Posterior cingulate gyrus (tissue), 11 donors: ENCODE results near the gene VSTM4.

Source experiments
- DNase-seq, 10 donors: peaks; one replicate each; pipeline versions ENCODE4 v3.0.0 to v3.0.0-alpha.2; 2020 to 2021; ENCODE audit warnings: mixed read lengths in 3 of 10
- intact Hi-C: fragments of 100-400 bp; cut with DNase I; formaldehyde crosslinking; loops from one replicate; pipeline ENCODE4 v1.15.1; 2023

VSTM4 gene

DNA sequence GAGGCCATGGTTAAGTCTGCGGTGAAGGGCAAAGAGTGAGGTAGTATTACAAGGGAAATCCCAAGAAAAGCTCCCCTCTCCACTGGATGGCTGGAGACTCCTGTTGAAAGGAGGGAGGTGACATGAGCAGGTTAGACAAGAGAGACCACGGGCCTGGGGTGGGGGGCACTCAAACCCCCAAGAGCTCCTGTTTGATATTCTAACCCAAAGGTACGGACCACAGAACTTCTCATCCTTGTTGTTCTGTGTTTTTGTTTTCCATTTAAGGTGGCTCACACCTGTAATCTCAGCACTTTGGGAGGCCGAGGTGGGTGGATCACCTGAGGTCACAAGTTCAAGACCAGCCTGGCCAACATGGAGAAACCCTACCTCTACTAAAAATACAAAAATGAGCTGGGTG lies 11.6 kb downstream of the VSTM4 start:
- intact Hi-C loops: no loop called here
- DNase-seq: no peak

DNA sequence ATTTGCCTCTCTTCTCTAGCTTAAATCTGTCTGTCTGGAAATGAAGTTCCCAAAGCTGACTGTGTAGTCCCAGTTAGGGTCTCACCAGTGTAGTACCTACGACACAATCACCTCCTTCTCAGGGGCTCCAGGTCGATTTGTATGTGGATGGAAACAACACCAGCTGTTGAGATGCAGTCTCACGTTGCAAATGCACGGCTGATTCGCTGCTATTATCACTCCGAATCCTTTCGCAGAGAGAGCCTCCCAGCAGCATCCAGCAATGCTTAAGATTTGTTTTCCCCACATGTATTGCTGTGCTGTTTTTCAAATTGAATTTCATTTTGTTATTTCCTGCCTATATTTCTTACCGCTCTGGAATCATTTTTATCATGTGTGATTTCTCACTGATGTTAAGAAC lies 16.3 kb downstream of the VSTM4 start:
- intact Hi-C loops: no loop called here
- peak in 1 of 10 donors; percentile 38 for DNase-seq

DNA sequence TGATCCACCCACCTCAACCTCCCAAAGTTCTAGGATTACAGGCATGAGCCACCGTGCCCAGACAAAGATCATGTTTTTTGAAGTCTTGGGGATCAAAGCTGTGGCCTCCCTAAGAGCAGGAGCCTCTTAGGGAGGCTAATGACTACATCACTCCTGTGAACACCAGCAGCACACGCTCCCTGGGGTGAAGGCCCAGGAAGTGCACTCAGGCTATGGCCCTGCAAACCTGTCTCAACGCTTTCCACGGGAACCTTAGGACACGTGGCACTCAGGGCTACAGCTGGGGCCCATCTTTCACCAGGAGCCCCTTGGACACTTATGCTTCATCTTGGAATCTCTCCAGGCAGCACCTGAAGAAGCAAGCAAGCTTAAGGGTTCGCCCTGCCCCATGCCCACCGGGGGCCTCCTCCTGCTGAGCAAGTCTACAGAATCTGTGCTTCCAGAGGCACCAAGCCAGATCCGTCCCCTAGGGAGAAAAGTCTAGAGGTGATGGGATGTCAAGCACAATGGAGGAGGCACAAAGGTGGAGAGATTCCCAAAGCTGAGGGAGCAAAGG lies 18.4 kb downstream of the VSTM4 start:
- DNase-seq: peak in 1 of 10 donors; percentile 33
- intact Hi-C loops: no loop called here

DNA sequence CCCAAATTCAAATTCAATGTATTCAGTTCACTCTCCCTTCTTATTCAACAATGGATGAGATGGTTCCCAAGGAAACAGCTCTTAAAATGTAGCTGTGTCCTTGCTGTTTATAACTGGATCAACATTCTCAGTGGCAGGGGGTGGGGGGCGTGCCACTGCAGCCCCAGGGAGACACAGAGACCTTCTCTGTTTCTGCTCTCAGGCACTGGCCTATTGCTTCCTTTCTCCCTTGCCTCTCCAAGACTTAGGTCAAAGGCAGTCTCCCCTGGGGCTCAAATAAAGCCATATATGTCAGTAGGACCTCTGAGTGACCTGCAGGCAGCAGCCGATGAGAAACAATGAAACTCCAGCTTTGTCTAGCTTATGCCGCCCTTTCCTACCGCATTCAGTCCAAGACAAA lies 20.7 kb downstream of the VSTM4 start:
- intact Hi-C loops: no loop called here
- no peak for DNase-seq

DNA sequence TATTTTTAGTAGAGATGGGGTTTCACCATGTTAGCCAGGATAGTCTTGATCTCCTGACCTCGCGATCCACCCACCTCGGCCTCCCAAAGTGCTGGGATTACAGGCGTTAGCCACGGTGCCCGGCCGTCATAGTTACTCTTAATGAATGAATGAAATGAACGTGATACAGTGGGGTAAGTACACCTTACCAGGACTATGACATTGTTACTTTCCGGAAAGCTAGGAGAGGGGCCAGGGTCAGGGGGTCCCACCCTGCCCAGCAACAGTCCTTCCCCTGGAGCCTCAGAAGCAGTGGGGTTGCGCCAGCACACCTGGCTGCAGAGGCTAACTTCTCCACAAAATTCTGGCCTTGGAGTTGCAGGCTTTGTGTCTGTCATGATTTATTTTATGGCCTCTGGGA lies 21.4 kb downstream of the VSTM4 start:
- peak in 1 of 10 donors; percentile 48 for DNase-seq
- intact Hi-C loops: no loop called here

DNA sequence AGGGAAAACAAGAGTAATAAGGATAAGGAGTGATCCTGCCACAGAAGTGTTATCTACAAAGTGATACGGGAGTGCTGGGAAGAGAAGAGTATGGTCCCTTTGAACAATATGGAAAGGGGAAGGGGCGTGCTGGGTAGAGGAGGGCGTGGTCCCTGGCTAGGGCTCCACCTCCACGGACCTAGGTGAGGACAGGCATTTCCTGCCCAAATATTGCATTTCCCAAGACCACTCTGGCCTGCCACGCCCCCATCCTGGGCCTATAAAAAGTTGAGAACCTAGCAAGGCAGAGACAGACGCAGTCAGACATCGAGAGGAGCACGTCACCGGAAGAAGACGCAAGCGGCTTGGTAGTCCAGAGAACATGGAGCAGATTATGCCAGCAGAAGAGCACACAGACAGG lies 22.8 kb downstream of the VSTM4 start:
- peak in 1 of 10 donors; percentile 39 for DNase-seq
- intact Hi-C loops: no loop called here

DNA sequence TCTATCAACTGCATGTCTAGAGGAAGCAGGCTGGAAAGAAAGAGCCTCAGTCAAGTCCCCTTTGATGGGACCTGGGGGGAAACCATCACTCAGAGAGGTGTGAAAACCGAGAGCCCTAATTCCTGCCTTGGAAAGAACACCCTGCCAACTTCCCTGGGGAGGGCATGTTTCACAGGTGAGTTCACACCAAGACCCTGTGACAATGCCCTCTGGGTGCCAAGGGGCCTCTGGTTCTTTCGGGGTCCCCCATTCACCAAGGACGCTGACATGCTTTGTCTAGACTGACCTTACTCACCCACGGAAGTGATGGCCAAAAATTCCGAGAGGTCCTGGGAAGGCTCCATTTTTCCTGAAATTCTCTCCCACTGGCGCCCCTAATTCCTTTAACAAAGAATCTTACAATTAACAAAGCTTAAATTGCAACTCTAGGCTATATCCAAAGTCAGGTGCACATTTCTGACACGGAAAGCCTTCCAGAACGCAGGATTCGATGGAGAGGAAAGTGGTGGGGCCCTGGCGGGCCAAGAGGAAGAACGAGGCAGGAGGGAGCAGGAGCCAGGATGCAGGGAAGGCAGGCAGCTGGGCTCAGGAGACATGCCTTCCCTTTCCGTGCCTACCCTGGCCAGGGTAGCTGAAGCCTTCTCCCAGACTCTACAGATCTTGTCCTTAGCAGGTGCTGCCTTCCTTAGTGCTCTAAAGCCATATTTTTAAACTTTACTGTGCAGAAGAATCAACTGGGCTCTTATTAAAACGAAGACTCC lies 23.7 kb downstream of the VSTM4 start:
- DNase-seq: peak in 1 of 10 donors; percentile 57
- intact Hi-C loops: no loop called here

DNA sequence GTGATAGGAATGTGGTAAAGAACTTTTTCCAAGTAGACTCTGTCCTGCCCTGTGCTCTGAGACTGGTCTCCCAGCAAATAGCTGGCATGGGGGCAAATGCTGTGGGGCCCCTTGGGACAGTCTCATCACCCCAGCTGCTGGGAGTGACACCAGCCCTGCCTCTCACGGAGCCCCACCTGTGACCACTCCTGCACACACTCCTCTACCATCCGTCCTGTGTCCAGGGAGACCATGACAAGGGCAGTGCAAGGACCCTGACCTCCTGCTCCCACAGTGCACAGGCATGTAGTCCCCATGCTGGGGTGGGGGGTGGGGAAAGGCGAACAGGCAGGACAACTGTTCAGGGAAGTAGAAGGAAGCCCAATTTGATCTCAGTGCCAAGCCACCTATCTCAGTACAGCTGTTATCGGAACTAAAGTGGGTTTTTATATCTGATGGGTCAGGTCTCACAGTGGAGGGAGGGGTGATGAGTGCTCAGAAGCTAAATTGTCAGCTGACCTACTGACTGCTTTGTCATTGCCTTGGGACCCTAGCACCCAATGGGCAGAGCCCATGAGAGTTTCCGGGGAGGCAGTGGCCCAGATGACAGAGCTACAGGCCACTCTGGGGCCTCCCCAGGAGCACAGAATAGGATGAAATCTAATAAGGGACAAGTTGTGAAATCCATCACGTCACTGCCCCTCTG lies 24.5 kb downstream of the VSTM4 start:
- DNase-seq: peak in 1 of 10 donors; percentile 52
- intact Hi-C loops: no loop called here

DNA sequence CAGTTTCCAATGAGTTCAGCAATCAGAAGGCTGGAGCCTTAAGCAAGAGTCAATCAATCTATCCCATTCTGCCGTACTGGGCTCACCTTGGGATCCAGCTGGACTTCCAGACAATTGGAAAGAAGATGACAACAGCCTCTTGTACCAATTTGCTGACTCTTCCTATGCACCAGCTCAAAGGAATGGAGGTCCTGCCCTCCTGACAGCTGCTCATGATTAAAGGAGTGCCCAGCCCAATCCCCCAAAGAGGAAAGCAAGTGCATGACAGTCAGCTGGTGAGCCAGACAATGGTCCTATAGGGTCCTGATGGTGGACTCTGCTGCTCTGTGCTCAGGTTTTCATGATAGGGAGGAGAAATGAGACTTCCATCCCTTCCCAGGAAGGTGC lies 25.1 kb downstream of the VSTM4 start:
- intact Hi-C loops: no loop called here

DNA sequence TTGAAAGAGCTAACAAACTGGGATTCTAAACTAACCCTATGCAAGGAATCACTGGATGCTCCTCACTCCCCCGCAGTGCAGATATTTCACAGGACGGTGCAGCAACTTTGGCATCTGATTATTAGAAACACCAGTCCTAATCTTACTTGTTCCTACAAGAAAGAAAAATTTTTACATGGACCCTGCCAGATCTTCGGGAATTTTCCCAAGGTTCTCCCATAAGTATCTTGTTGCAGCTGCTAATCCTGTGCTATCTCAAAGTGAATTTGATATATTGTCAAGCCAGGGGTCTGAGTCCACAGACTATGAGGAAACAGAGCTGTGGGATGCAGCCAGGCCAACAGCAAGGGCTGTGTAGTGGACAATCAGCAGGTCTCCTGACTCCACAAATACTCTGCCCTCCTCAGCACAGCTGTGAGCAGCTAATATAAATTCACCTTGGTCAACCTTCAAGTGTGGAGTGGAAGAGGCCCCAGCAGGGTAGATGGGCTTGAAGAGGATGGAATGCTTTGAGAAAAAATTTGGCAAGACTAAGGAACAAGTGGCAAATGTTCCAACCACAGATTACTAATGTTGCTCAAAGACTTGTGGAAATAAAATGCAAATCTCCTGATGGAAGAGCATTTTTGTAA lies 25.6 kb downstream of the VSTM4 start:
- intact Hi-C loops: no loop called here
- peak in 1 of 10 donors; percentile 74 for DNase-seq

More for the DNA sequence above, 25.1 kb downstream of the VSTM4 start:
- DNase-seq: no peak

DNA sequence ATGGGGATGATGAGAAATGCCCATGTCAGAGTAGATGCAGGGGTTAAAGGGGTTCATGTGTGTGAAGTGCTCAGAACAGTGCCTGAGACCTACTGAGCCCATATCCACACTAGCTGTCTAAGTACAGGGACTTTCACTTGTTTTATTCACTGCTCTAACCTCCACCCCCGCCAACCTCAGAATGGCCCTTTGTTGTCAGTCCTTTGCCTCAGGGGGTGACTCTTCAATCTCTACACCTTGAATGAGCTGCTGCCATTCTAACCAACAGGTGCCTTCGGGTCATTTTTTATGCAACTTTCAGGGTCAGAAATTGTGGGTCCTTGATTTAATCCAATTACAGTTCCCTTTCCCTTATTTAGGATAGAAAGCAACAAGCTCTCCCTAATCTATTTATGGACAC lies 26.2 kb downstream of the VSTM4 start:
- DNase-seq: no peak
- intact Hi-C loops: no loop called here

DNA sequence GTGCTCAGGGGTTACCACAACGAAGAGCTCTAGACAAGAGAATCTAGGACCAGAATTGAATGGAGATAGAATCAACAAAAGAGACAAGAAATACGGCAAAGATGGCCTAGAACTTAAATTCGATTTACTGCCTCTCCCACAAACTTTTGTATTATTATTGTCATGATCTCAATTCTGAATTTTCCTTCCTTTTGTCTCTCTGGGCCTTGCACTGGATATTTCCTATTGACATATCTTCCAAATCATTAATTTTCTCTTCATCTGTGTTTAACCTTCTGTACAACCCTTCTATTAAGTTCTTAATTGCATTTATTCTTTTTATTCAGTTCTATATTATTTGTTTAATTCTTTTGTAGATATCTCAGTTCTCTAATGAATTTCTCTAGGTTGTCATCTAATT lies 28.4 kb downstream of the VSTM4 start:
- DNase-seq: no peak
- intact Hi-C loops: no loop called here

DNA sequence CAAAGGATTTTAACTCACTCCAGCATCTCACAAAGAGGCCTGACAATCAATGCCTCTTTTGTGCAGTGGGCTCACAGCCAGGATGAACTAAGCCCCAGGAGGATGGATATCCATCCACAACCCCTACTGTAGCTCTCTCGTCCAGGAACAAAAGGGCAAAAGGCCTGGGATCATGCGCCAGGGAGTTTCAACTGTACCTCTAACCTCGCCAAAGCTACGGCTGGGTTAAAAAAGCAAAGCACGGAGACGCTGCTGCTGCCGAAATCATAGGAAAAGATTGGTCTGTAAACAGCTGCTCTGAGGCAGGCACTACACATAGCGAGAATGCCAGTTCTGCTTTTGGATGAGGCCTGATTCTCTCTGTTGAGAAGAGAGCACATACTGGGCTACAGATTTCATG lies 32.1 kb downstream of the VSTM4 start:
- peak in 4 of 10 donors; percentile 22 to 84 (median 57) for DNase-seq
- intact Hi-C loops: loop anchor here (5.0 kb wide), 1 partner anchor 34 kb away; the partner anchor contains the start of gene VSTM4

DNA sequence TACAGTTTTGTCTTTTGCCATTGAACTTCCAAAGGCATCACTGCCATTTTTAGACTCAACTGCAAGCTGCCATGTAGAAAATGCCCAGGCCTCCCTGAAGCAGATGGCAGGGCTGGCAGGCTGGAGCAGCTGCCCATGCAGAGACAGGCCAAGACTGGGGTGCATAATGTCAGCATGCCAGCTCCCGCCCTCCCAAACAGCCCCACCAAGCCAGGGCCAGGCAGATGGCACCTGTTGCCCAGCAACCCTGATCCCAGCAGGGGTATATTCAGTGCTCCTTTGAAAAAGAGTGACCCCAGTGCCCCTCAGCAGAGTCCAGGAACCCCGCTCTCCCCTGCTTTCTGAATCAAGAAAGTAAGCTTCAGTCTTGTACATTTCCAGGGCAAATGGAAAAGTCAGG lies 32.6 kb downstream of the VSTM4 start:
- DNase-seq: peak; percentile 32 to 93 (median 50)
- intact Hi-C loops: loop anchor here (5.0 kb wide), 1 partner anchor 35 kb away; the partner anchor contains the start of gene VSTM4

DNA sequence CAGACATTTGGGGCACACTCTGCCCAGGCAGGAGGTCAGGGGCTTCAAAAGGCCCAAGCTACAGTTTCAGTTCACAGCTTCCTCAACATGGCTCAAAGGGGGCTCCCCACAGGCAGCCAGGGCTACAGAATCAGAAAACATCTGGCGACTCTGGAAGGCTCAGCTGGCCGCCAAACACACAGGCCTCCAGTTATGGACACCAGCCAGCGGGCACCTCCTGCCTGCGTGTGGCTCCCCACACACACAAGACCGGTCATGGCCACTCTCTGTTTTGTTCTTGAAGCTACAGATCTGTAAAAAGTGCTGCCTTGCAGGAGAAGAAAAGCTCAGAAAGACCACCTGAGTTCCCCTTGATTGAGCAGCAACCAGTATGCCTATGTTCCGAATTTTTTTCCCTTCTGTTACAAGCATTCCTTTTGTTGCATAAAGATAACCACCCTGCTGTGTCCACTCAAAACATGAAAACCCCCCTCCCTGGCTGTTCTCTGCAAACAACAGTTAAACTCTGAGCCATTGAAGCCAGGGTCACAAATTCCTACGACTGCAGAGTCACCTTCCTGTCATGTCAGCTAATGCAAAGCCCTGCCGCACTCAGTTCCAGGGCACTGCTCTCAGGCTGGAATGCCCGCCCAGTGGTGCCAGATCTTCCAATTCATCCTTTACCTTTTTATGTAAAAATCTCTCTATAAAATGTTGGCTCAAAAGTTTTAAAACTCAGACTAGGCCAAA lies 33.6 kb downstream of the VSTM4 start:
- intact Hi-C loops: loop anchor here (5.0 kb wide), 1 partner anchor 36 kb away; the partner anchor contains the start of gene VSTM4

DNA sequence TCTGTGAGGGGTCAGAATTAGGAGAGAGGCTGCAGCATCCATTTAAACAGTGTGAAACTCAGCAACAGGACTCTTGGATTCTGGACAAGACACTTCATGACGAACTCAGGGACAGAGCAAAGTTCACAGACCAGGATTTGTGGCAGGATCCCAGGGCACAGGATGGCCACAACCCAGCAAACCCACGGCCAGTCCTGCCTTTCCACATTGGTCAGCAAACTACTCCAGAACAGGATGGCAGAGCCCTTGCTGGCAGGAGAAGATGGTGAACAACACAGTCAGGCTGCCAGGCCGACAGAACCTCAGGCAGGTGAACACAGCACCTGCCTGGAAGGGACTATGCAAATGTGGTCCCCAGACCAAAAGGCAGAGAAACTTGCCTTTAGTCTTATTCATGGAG lies 34.4 kb downstream of the VSTM4 start:
- peak in 2 of 10 donors; percentile 32 to 36 for DNase-seq
- intact Hi-C loops: loop anchor here (5.0 kb wide), 1 partner anchor 36 kb away; the partner anchor contains the start of gene VSTM4

More for the DNA sequence above, 33.6 kb downstream of the VSTM4 start:
- DNase-seq: peak in 2 of 10 donors; percentile 34 to 80

DNA sequence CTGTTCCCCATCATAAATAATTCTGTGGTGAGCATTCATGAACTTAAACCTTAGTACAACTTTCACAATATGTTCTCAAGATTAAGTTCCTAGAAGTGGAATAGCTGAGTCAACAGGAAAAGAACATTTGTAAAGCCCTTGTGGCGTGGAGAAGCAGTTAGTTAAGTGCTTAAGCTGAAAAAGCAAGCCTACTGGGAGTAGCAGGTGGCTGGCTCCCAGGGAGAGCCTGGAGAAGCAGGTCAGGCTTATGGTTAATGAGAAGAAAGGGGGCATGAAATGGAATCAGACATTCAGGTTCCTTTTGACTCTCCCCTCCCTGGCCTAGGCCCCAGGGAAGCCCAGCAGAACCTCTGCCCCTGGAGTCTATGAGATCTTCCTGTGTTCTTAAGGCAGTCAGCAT lies 35.3 kb downstream of the VSTM4 start:
- no peak for DNase-seq
- intact Hi-C loops: loop anchor here (5.0 kb wide), 1 partner anchor 37 kb away; the partner anchor contains the start of gene VSTM4

DNA sequence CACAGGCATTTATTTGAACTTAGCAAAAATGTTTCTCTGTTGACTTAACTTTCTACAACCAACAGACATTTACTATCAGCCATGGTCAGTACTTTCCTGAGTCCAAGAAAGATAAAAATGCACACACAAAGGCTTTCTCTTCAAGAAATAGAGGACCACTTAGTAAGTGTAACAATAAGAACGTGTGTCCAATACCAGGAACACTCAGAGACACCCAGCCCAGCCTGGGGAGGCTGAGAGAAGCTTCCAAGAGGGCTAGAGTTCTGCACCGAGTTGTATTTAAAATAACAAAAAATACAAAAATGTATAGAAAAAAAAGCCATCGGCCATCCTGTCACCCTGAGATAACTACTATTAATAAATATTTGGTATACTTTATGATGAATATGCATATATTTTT lies 35.8 kb downstream of the VSTM4 start:
- DNase-seq: no peak
- intact Hi-C loops: no loop called here

DNA sequence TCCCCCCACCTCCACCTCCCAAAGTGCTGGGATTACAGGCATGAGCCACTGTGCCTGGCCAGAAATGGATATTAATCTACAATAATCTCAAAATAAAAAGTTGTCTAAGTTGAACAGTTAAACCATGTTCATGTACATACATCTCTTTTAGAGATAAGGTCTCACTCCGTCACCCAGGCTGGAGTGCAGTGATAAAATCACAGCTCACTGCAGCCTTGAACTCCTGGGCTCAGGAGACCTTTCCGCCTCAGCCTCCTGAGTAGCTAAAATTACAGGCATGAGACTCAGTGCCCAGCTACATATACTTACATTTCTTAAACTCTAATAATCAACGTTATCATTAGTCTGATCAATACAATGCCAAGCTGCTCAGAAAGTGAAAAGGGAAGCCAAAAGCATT lies 36.2 kb downstream of the VSTM4 start:
- intact Hi-C loops: no loop called here
- DNase-seq: no peak

DNA sequence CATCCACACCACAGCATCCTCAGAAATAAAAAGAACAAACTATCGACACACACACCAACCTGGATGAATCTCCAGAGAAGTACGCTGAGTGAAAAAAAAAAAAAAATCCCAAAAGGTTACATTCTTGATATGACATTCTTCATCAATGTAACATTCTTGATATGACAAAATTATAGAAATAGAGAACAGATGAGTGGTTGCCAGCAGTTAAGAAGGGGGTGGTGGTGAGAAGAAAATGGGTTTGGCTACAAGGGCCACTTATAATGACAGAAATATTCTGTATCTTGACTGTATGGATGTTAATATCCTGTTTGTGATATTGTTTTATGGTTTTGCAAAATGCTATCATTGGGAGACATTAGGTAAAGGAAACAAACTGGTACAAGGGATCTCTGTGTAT lies 36.9 kb downstream of the VSTM4 start:
- intact Hi-C loops: no loop called here

More for the DNA sequence above, 36.9 kb downstream of the VSTM4 start:
- no peak for DNase-seq
